OCI-LY7 (cell line): ENCODE measurements around the gene CAMK2N1. TPM values are rescaled to one million over a fixed set of nuclear protein-coding genes. Genes with fewer than 3 reads are reported as not detected.

Experiments used
- BruUV-seq: library from RNA; stranded (reverse); fragments of 400-500 nt; replicated peaks from 2 replicates; lab custom pipeline; 2021; lab: Mats Ljungman, UMichigan
- CTCF ChIA-PET: fragments of 300-600 bp; sonication (Branson Sonifier 250); formaldehyde crosslinking; loops from one replicate; lab custom pipeline; 2022; ENCODE audit warnings: antibody characterized with exemption; ENCODE audit not compliant: unreplicated experiment; lab: Charles Lee
- POLR2A ChIA-PET: fragments of 300-600 bp; sonication (Branson Sonifier 250); formaldehyde crosslinking; loops from one replicate; lab custom pipeline; 2022; ENCODE audit warnings: antibody characterized with exemption; lab: Charles Lee
- DNase-seq: peaks from one replicate; pipeline ENCODE4 v3.0.0-alpha.2; 2015; ENCODE audit warnings: low spot score
- H2AFZ ChIP-seq: fragments of 200-600 bp; sonication (generic), shearing (Covaris generic); 2 replicates; pipeline ENCODE4 v1.6.1; 2014; ENCODE audit warnings: mild to moderate bottlenecking, antibody characterized with exemption, low read length, moderate library complexity
- H3K27ac ChIP-seq: fragments of 200-600 bp; sonication (generic); 2 replicates; pipeline ENCODE4 v1.5.1; 2014; ENCODE audit warnings: mixed run types, low read depth, mild to moderate bottlenecking, moderate library complexity, low read length, inconsistent platforms; ENCODE audit not compliant: poor library complexity, severe bottlenecking
- H3K36me3 ChIP-seq: fragments of 200-600 bp; sonication (generic); 2 replicates; pipeline ENCODE4 v1.6.1; 2014; ENCODE audit warnings: mild to moderate bottlenecking, antibody characterized with exemption, low read length, moderate library complexity, mixed read lengths; ENCODE audit not compliant: insufficient read depth
- H3K4me1 ChIP-seq: fragments of 200-600 bp; sonication (generic); 2 replicates; pipeline ENCODE4 v1.5.1; 2014; ENCODE audit warnings: mild to moderate bottlenecking, low read length; ENCODE audit not compliant: insufficient read depth, poor library complexity, severe bottlenecking
- H3K4me2 ChIP-seq: fragments of 200-600 bp; sonication (generic); 2 replicates; pipeline ENCODE4 v1.6.1; 2014; ENCODE audit warnings: mild to moderate bottlenecking, low read length
- H3K4me3 ChIP-seq: fragments of 200-600 bp; sonication (generic); 2 replicates; pipeline ENCODE4 v1.5.1; 2014; ENCODE audit warnings: mild to moderate bottlenecking, low read depth, low read length; ENCODE audit not compliant: poor library complexity, severe bottlenecking
- H3K79me2 ChIP-seq: fragments of 200-600 bp; sonication (generic); 2 replicates; pipeline ENCODE4 v1.6.1; 2016; ENCODE audit warnings: low read depth, mild to moderate bottlenecking, low read length, moderate library complexity, mixed read lengths; ENCODE audit not compliant: insufficient read depth
- H3K9me2 ChIP-seq: fragments of 200-600 bp; sonication (generic); 2 replicates; pipeline ENCODE4 v1.6.1; 2016; ENCODE audit warnings: mild to moderate bottlenecking, low read length, mixed read lengths; ENCODE audit not compliant: insufficient read depth
- H3K9me3 ChIP-seq: fragments of 200-600 bp; sonication (generic); 2 replicates; pipeline ENCODE4 v1.6.1; 2014; ENCODE audit warnings: mild to moderate bottlenecking, mixed run types, low read length, mixed read lengths
- H4K20me1 ChIP-seq: fragments of 200-600 bp; sonication (generic); 2 replicates; pipeline ENCODE4 v1.6.1; 2014; ENCODE audit warnings: mild to moderate bottlenecking, antibody characterized with exemption, low read length, moderate library complexity, mixed read lengths; ENCODE audit not compliant: insufficient read depth
- EZH2phosphoT487 ChIP-seq: fragments of 200-600 bp; sonication (generic); IDR thresholded peaks from 2 replicates; pipeline ENCODE4 v1.6.1; 2018; ENCODE audit warnings: low read depth, borderline replicate concordance, mild to moderate bottlenecking, mixed run types, antibody characterized with exemption, low read length, moderate library complexity, mixed read lengths
- intact Hi-C: fragments of 100-400 bp; cut with micrococcal nuclease; formaldehyde crosslinking; loops from one replicate; pipeline ENCODE4 v1.10.0; 2022; ENCODE audit not compliant: unreplicated experiment
- total RNA-seq, 2 experiments: library from RNA; depleted of rRNA in 1 of 2; stranded (reverse); fragments of >200 nt in 1 of 2; shearing (Covaris generic) in 1 of 2; gene quantifications; 2 replicates each; pipeline ENCODE4 v1.2.3, GENCODE V29; 2014 to 2022
- TF ChIP-seq, protein P1 (sequence below): fragments of 200-600 bp; sonication (generic); conservative IDR thresholded peaks from 2 replicates; pipeline ENCODE4 v1.5.1; 2014; ENCODE audit warnings: mild to moderate bottlenecking, antibody characterized with exemption, low read length, moderate library complexity, mixed read lengths

Gene CAMK2N1
- total RNA-seq, 2 experiments from 2014 or later, result not detected

DNA sequence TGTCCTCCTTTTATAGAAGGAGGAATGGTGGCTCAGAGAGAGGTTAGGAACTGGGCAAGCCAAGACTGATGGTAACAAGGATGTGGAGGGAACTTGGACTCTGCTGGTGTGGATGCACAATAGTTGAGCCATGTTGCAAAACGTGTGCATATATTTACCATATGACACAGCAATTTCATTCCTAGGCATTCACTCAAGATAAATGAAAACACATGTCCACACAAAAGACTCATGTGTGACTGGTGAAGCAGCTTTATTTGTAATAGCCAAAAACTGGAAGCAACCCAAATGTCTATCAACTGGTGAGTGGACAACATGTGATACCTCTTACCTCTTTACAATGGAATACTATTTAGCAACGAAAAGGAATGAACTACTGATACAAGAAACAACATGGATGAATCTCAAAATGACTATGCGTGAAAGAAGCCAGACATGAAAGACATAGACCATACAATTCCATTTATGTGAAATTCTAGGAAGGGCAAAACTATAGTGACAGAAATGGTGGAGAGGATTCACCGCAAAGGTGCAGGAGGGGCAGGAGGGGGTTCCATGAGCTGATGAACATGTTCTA, 36.2 kb downstream of the CAMK2N1 start:
- Histone ChIP-seq H3K4me2 (no peak overlapping the region), H3K36me3 (no peaks in the 10 kb centered on the region), H3K4me3 (no peak overlapping the region), H3K9me3 (no peaks in the 10 kb centered on the region), H3K27ac (no peak overlapping the region), H3K4me1 (no peaks in the 10 kb centered on the region), H2AFZ (no peak overlapping the region), H4K20me1 (no peaks in the 10 kb centered on the region), H3K79me2 (no peaks in the 10 kb centered on the region), H3K9me2 (no peaks in the 10 kb centered on the region)
- no peak for DNase-seq
- TF ChIP-seq, protein P1, sequence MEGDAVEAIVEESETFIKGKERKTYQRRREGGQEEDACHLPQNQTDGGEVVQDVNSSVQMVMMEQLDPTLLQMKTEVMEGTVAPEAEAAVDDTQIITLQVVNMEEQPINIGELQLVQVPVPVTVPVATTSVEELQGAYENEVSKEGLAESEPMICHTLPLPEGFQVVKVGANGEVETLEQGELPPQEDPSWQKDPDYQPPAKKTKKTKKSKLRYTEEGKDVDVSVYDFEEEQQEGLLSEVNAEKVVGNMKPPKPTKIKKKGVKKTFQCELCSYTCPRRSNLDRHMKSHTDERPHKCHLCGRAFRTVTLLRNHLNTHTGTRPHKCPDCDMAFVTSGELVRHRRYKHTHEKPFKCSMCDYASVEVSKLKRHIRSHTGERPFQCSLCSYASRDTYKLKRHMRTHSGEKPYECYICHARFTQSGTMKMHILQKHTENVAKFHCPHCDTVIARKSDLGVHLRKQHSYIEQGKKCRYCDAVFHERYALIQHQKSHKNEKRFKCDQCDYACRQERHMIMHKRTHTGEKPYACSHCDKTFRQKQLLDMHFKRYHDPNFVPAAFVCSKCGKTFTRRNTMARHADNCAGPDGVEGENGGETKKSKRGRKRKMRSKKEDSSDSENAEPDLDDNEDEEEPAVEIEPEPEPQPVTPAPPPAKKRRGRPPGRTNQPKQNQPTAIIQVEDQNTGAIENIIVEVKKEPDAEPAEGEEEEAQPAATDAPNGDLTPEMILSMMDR, result no peak
- TF ChIP-seq EZH2phosphoT487, result no peak
- BruUV-seq, result no TSS peak
- CTCF ChIA-PET, result no interaction called here
- POLR2A ChIA-PET, result no interaction called here
- intact Hi-C loops, result no loop called here

DNA sequence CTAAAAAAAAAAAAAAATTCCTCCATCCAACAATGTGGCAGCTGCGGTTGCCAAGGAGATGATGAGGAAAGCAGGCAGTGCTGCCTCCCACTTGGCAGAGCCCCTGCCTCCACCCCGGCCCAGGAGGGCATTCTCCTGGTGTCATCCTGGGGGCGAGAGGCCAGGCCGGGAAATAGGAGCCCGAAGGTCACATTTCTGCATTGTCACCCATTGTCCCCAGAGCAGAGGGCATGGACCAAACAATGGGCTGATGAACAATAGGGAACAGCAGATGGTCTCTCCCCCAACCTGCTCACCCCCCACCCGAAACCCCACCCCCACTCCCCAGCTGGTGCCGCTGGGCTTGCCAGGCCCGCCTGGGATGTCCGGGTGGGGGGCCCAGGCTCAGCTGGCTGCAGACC, 37.3 kb downstream of the CAMK2N1 start:
- BruUV-seq, result no TSS peak
- ChIA-PET POLR2A (no interaction called here), CTCF (no interaction called here)

DNA sequence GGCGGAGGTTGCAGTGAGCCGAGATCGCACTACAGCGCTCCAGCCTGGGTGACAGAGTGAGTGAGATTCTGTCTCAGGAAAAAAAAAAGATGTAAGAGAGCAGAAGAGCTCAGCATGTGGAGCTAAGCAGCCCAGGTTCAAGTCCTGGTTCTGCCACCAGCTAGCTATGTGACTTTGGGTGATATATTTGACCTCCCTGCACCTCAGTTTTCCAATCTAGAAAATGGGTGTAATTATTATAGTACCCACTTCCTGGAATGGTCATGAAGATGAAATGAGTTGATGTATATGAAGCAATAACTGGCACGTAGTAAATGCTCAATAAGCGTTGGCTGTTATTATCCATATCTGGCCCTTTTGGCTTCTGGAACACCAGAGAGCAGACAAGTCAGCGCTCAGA, 38.2 kb downstream of the CAMK2N1 start:
- no peak for DNase-seq
- TF ChIP-seq, protein P1, result no peak
- no peak for TF ChIP-seq EZH2phosphoT487
- BruUV-seq, result no TSS peak
- Histone ChIP-seq H3K4me3 (no peak overlapping the region), H3K4me1 (no peaks in the 10 kb centered on the region), H3K36me3 (no peaks in the 10 kb centered on the region), H2AFZ (no peak overlapping the region), H3K27ac (no peak overlapping the region), H4K20me1 (no peaks in the 10 kb centered on the region), H3K79me2 (no peaks in the 10 kb centered on the region), H3K4me2 (no peak overlapping the region), H3K9me2 (no peaks in the 10 kb centered on the region), H3K9me3 (no peaks in the 10 kb centered on the region)
- POLR2A ChIA-PET, result interaction anchor here (0.6 kb wide), 1 partner anchor 68 kb away, joined by 3 read pairs; no protein-coding TSS in a partner anchor
- intact Hi-C loops, result no loop called here
- CTCF ChIA-PET, result interaction anchor here (0.6 kb wide), 1 partner anchor 1708 kb away, joined by 3 read pairs; no protein-coding TSS in a partner anchor

More for the DNA sequence above, 37.3 kb downstream of the CAMK2N1 start:
- DNase-seq, result no peak
- H2AFZ ChIP-seq, result no peak overlapping the region
- no peak overlapping the region for H3K4me3 ChIP-seq
- intact Hi-C loops, result no loop called here
- no peak for TF ChIP-seq EZH2phosphoT487
- TF ChIP-seq, protein P1, result no peak
- H3K4me2 ChIP-seq, result no peak overlapping the region
- H3K79me2 ChIP-seq, result no peaks in the 10 kb centered on the region
- H4K20me1 ChIP-seq, result no peaks in the 10 kb centered on the region
- no peaks in the 10 kb centered on the region for H3K36me3 ChIP-seq
- H3K4me1 ChIP-seq, result no peaks in the 10 kb centered on the region
- no peaks in the 10 kb centered on the region for H3K9me3 ChIP-seq
- no peaks in the 10 kb centered on the region for H3K9me2 ChIP-seq
- H3K27ac ChIP-seq, result no peak overlapping the region
